DOHH2 (cell line): ENCODE data around the gene DNAAF9.

Experiments
- H3F3A ChIP-seq: fragments of 200-600 bp; sonication (generic), shearing (Covaris generic); 2 replicates; pipeline ENCODE4 v1.6.0; 2016; ENCODE audit warnings: antibody characterized with exemption, mild to moderate bottlenecking; ENCODE audit not compliant: control insufficient read depth, insufficient read depth
- H3K27ac ChIP-seq: fragments of 200-600 bp; sonication (generic); 2 replicates; pipeline ENCODE4 v1.5.1; 2014; ENCODE audit warnings: low read depth, mild to moderate bottlenecking, low read length, moderate library complexity
- H3K27me3 ChIP-seq: fragments of 200-600 bp; sonication (generic); 2 replicates; pipeline ENCODE4 v1.6.1; 2014; ENCODE audit warnings: mild to moderate bottlenecking, low read length, mixed read lengths; ENCODE audit not compliant: control insufficient read depth
- H3K36me3 ChIP-seq: fragments of 200-600 bp; sonication (generic); 2 replicates; pipeline ENCODE4 v1.6.1; 2014; ENCODE audit warnings: mild to moderate bottlenecking, low read length, moderate library complexity, mixed read lengths; ENCODE audit not compliant: control insufficient read depth
- H3K4me1 ChIP-seq: fragments of 200-600 bp; sonication (generic); 2 replicates; pipeline ENCODE4 v1.6.1; 2014; ENCODE audit warnings: mild to moderate bottlenecking, low read length, mixed read lengths; ENCODE audit not compliant: control insufficient read depth
- H3K4me2 ChIP-seq: fragments of 200-600 bp; sonication (generic); 2 replicates; pipeline ENCODE4 v1.6.0; 2014; ENCODE audit warnings: mild to moderate bottlenecking, low read length, moderate library complexity
- H3K4me3 ChIP-seq: fragments of 200-600 bp; sonication (generic); 2 replicates; pipeline ENCODE4 v1.5.1; 2014; ENCODE audit warnings: mild to moderate bottlenecking, low read length, mixed read lengths
- H3K79me2 ChIP-seq: fragments of 200-600 bp; sonication (generic); 2 replicates; pipeline ENCODE4 v1.6.1; 2014; ENCODE audit warnings: mild to moderate bottlenecking, low read length, mixed read lengths; ENCODE audit not compliant: control insufficient read depth
- H3K9me2 ChIP-seq: fragments of 200-600 bp; sonication (generic); replicated peaks from 2 replicates; pipeline ENCODE4 v1.6.1; 2014; ENCODE audit warnings: mild to moderate bottlenecking, low read length, mixed read lengths; ENCODE audit not compliant: control insufficient read depth
- H3K9me3 ChIP-seq: fragments of 200-600 bp; sonication (generic); 2 replicates; pipeline ENCODE4 v1.6.1; 2014; ENCODE audit warnings: antibody characterized with exemption, low read length, mixed read lengths; ENCODE audit not compliant: control insufficient read depth, insufficient read depth
- H4K20me1 ChIP-seq: fragments of 200-600 bp; sonication (generic); 2 replicates; pipeline ENCODE4 v1.6.0; 2014; ENCODE audit warnings: low read depth, mild to moderate bottlenecking, antibody characterized with exemption, low read length, moderate library complexity; ENCODE audit not compliant: control insufficient read depth, insufficient read depth
- CTCF ChIP-seq: fragments of 200-600 bp; sonication (generic); IDR thresholded peaks from one replicate; pipeline ENCODE4 v1.5.1; 2014; ENCODE audit warnings: antibody characterized with exemption, mild to moderate bottlenecking, low read depth, low read length; ENCODE audit not compliant: poor library complexity, severe bottlenecking
- EZH2phosphoT487 ChIP-seq: fragments of 200-600 bp; sonication (generic); IDR thresholded peaks from 2 replicates; pipeline ENCODE4 v1.6.1; 2017; ENCODE audit warnings: borderline replicate concordance, mild to moderate bottlenecking, antibody characterized with exemption, low read length, moderate library complexity, mixed read lengths

Gene DNAAF9

GRCh38 chr20:3380228-3381070 is 27.0 kb downstream of the DNAAF9 start:
- no peaks in the 10 kb centered on the region for H3K79me2 ChIP-seq
- no peak overlapping the region for H3K4me2 ChIP-seq
- no peaks in the 10 kb centered on the region for H3K36me3 ChIP-seq
- H3K4me3 ChIP-seq, result no peak overlapping the region
- no peaks in the 10 kb centered on the region for H3K4me1 ChIP-seq
- TF ChIP-seq CTCF, result no peak
- no peak for TF ChIP-seq EZH2phosphoT487
- no peak overlapping the region for H3K27ac ChIP-seq
- peaks cover 17% of the 10 kb centered on the region for H3K27me3 ChIP-seq
- H3K9me3 ChIP-seq, result no peaks in the 10 kb centered on the region
- no peaks in the 10 kb centered on the region for H4K20me1 ChIP-seq
- H3F3A ChIP-seq, result no peaks in the 10 kb centered on the region
- no peaks in the 10 kb centered on the region for H3K9me2 ChIP-seq

- peaks cover 25% of the 10 kb centered on the region for H3K27me3 ChIP-seq
- H3K4me2 ChIP-seq, result no peak overlapping the region
- H3K27ac ChIP-seq, result no peak overlapping the region
- H3K4me1 ChIP-seq, result no peaks in the 10 kb centered on the region
- no peaks in the 10 kb centered on the region for H3K36me3 ChIP-seq
- no peak for TF ChIP-seq CTCF
- TF ChIP-seq EZH2phosphoT487, result no peak
- no peaks in the 10 kb centered on the region for H4K20me1 ChIP-seq
- H3F3A ChIP-seq, result no peaks in the 10 kb centered on the region
- H3K4me3 ChIP-seq, result no peak overlapping the region
- no peaks in the 10 kb centered on the region for H3K9me2 ChIP-seq
- H3K79me2 ChIP-seq, result no peaks in the 10 kb centered on the region
- H3K9me3 ChIP-seq, result no peaks in the 10 kb centered on the region
Observed at GRCh38 chr20:3378138-3378537, 29.3 kb downstream of the DNAAF9 start.

GRCh38 chr20:3377644-3378043 is 29.8 kb downstream of the DNAAF9 start:
- no peak overlapping the region for H3K27ac ChIP-seq
- peaks cover 27% of the 10 kb centered on the region for H3K27me3 ChIP-seq
- TF ChIP-seq EZH2phosphoT487 (no peak), CTCF (no peak)
- H3K4me2 ChIP-seq, result no peak overlapping the region
- no peaks in the 10 kb centered on the region for H3K79me2 ChIP-seq
- no peaks in the 10 kb centered on the region for H4K20me1 ChIP-seq
- H3K9me2 ChIP-seq, result no peaks in the 10 kb centered on the region
- no peak overlapping the region for H3K4me3 ChIP-seq
- H3K9me3 ChIP-seq, result no peaks in the 10 kb centered on the region
- no peaks in the 10 kb centered on the region for H3K4me1 ChIP-seq
- no peaks in the 10 kb centered on the region for H3K36me3 ChIP-seq
- H3F3A ChIP-seq, result no peaks in the 10 kb centered on the region
